SK-N-MC (cell line): ENCODE results near the gene LRMDA.

Experiments used
- EZH2 ChIP-seq: fragments of 200-600 bp; sonication (generic); IDR thresholded peaks from one replicate; pipeline ENCODE4 v1.6.1; 2017; ENCODE audit warnings: antibody characterized with exemption
- FOXP2 ChIP-seq: optimal IDR thresholded peaks from 2 replicates; pipeline ENCODE3; 2011; ENCODE audit warnings: mild to moderate bottlenecking, moderate library complexity; ENCODE audit not compliant: insufficient read depth; ENCODE audit errors: extremely low read length, control extremely low read depth

GRCh38 chr10:76190634-76191270, 759.3 kb downstream of the LRMDA start:
- TF ChIP-seq EZH2 (no peak), FOXP2 (no peak)
